VCaP (cell line): ENCODE data around the gene DNAAF5.

Experiments used
- H3K27ac ChIP-seq: fragments of 450-650 bp; 2 replicates; pipeline ENCODE4 v1.5.1; 2017
- TF ChIP-seq, protein P1 (sequence below): fragments of 450-650 bp; conservative IDR thresholded peaks from 2 replicates; pipeline ENCODE4 v1.5.1; 2017; ENCODE audit warnings: mild to moderate bottlenecking, moderate library complexity

DNAAF5 gene

DNA sequence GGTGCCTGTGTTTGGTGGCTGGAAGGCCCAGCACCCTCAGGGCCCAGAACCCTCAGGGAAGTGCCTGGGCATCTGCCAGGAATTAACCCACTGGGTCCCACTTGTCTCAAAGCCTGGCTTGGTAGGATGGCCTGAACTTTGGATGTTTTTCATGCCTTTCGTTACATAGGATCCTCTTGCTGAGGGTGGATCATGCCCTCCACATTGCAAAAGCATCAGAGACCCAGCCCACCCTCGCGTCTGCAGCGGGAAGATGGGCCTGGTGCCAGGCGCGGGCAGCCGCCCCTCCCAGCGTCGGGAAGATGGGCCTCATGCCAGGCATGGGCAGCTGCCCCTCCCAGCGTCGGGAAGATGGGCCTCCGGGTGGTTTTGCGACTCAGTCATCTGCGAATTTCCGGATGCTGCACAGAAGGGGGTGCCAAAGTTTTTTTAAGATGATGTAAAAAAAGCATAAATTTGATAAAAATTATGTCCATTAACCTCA lies 52.5 kb downstream of the DNAAF5 start:
- H3K27ac ChIP-seq = peak overlapping the region; percentile 70
- TF ChIP-seq, protein P1, sequence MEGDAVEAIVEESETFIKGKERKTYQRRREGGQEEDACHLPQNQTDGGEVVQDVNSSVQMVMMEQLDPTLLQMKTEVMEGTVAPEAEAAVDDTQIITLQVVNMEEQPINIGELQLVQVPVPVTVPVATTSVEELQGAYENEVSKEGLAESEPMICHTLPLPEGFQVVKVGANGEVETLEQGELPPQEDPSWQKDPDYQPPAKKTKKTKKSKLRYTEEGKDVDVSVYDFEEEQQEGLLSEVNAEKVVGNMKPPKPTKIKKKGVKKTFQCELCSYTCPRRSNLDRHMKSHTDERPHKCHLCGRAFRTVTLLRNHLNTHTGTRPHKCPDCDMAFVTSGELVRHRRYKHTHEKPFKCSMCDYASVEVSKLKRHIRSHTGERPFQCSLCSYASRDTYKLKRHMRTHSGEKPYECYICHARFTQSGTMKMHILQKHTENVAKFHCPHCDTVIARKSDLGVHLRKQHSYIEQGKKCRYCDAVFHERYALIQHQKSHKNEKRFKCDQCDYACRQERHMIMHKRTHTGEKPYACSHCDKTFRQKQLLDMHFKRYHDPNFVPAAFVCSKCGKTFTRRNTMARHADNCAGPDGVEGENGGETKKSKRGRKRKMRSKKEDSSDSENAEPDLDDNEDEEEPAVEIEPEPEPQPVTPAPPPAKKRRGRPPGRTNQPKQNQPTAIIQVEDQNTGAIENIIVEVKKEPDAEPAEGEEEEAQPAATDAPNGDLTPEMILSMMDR = no peak

DNA sequence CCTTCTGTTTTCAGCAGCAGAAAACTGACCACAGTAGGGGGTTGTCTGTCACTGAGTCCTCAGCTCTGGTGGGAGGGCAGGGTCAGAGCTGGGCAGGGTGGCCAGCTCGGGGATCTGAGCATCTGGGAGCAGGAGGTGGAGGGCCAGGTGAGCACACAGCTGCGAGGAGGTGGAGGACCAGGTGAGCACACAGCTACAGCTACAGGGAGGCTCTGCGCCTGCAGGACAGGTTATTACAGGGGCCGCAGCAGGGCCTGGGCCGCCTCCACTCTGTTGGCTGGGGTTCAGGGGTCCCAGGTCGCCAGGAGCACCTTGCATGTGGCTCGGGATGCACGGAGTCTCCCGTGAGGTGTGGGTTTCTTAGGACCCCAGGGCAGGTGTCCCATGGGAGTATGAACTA lies 53.0 kb downstream of the DNAAF5 start:
- TF ChIP-seq, protein P1 = no peak
- peak overlapping the region; percentile 70 for H3K27ac ChIP-seq

DNA sequence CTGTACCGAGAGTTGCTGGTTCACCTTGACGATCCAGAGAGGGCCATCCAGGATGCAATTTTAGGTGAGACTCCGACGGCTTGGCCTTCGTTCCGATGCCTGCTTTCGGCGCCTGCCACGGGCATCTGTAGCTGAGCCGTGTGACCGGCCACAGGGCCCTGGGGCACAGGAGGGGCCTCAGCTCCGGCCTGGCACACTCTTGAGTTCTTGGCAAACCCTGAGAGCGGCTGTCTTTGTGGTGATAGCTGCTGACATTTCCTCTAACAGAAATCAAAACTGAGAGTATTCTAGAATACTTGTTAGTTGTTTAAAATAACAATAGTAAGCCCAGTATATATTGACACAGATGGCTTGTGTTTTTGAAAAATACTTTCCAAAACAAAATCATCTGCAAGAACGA lies 53.6 kb downstream of the DNAAF5 start:
- H3K27ac ChIP-seq = peak overlapping the region; percentile 70
- TF ChIP-seq, protein P1 = no peak

DNA sequence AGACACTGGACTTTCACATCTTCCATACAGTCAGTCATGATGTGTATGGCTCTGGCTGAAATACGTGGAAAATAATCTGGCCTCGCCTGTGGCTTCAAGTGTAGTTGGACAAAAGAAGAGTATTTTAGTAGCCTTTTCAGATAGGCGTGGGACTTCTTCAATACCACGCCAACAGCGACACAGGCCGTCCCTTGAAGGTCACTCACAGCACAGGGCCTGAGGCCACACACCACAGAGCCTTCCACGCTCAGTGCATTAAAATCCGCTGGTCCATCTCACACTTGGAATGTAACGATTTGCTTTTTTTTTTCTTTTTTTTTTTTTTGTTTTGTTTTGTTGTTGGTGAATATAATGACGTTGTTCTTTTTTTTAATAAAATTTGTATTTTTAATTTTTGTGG lies 54.0 kb downstream of the DNAAF5 start:
- TF ChIP-seq, protein P1 = no peak
- no peak overlapping the region for H3K27ac ChIP-seq

DNA sequence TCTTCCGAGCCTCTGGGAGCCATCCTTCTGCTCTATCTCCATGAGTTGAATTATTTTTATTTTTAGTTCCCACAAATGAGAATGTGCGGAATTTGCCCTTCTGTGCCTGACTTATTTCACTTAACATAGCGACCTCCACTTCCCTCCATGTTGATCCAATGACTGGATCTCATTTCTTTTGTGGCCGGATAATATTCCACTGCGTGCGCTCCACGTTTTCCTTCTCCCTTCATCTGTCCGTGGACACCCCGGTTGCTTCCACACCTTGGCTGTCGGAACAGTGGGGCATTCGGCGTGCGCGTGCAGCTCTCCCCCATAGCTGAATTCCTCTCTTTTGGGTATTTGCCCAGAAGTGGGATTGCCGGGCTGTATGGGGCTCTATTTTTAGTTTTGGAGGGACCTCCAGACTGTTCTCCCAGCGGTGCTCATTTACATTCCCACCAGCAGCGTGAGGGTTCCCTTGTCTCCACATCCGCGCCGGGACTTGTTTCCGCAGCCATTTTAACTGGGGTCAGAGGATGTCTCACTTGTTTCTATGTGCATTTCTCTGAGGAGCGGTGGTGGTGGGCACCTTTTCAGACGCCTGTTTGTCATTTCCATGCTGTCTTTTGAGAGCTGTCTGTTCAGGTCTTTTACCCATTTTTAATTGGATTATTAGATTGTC lies 54.8 kb downstream of the DNAAF5 start:
- H3K27ac ChIP-seq = no peak overlapping the region
- TF ChIP-seq, protein P1 = no peak

DNA sequence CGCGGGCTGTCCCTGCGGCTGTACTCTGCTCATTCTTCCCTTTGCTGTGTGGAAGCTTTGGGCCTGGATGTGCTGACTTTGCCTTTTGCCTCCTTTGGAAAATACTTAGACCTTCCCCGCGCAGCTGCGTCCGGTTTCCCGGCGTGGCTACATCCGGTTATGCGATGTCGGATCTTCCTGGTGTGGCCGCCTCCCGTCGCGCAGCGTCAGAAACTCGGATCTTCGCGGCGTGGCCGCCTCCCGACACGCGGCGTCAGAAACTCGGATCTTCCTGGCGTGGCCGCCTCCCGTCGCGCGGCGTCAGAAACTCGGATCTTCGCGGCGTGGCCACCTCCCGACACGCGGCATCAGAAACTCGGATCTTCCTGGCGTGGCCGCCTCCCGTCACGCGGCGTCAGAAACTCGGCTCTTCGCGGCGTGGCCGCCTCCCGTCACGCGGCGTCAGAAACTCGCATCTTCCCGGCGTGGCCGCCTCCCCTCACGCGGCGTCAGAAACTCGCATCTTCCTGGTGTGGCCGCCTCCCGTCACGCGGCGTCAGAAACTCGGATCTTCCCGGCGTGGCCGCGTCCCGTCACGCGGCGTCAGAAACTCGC lies 55.5 kb downstream of the DNAAF5 start:
- TF ChIP-seq, protein P1 = no peak
- no peak overlapping the region for H3K27ac ChIP-seq

DNA sequence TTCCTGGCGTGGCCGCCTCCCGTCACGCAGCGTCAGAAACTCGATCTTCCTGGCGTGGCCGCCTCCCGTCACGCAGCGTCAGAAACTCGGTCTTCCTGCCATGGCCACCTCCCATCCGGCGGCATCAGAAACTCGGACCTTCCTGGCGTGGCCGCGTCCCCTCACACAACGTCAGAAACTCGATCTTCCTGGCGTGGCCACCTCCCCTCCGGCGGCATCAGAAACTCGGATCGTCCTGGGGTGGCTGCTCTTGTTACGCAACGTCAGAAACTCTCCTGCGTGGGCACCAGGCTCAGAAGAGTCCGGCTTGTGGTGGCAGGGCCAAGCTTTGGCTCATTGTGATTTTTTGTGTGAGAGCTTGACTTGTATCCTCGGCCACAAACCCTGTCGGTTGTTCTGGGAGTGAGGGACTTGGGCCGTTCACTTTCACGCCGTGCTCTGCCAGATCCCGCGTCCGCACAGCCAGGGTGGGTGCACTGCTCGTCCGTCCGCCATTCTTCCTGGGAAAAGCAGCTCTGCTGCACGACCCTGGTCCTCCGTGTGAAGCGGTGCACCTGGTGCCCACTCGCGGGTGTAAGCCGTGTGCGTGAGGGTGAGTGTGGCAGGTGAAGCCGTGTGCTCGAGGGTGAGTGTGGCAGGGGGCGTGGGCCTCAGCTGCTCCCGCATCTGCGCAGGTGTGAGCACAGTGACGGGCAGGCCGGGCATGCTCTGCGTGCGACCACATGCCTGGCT lies 56.4 kb downstream of the DNAAF5 start:
- TF ChIP-seq, protein P1 = no peak

More for the DNA sequence above, 56.4 kb downstream of the DNAAF5 start:
- no peak overlapping the region for H3K27ac ChIP-seq
